ENCODE results near the gene P4HA2.

The P4HA2 gene

DNA sequence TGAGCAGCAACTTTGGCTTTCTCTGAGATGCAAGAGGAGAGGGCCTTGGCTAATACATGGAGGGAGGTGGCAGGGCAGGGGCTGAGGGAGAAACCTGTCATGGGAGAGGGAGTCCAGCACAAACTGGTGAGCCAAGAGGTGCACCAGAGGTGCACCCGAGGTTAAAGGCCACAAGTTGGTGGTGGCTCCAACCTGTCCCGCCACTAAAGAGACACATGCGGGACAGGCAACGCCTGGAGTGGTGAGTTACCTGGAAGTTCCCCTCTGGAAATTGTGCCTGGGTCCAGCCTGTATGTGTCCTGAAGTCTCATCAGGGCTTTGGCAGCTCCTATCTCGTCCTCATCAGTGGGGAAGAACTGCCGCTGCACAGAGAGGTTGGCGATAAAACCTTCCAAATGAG is 14.0 kb downstream of the P4HA2 start:
- H3K4me3 ChIP-seq (ENCODE audit: control insufficient read depth, low read depth, low read length): no peak overlapping the region
- no peak for DNase-seq (ENCODE audit: low read depth)
- TF ChIP-seq, protein P1, sequence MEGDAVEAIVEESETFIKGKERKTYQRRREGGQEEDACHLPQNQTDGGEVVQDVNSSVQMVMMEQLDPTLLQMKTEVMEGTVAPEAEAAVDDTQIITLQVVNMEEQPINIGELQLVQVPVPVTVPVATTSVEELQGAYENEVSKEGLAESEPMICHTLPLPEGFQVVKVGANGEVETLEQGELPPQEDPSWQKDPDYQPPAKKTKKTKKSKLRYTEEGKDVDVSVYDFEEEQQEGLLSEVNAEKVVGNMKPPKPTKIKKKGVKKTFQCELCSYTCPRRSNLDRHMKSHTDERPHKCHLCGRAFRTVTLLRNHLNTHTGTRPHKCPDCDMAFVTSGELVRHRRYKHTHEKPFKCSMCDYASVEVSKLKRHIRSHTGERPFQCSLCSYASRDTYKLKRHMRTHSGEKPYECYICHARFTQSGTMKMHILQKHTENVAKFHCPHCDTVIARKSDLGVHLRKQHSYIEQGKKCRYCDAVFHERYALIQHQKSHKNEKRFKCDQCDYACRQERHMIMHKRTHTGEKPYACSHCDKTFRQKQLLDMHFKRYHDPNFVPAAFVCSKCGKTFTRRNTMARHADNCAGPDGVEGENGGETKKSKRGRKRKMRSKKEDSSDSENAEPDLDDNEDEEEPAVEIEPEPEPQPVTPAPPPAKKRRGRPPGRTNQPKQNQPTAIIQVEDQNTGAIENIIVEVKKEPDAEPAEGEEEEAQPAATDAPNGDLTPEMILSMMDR (IDR thresholded peaks at IDR 0.05; ENCODE audit: control insufficient read depth, insufficient read depth, low read depth, low read length, missing control alignments): no peak

DNA sequence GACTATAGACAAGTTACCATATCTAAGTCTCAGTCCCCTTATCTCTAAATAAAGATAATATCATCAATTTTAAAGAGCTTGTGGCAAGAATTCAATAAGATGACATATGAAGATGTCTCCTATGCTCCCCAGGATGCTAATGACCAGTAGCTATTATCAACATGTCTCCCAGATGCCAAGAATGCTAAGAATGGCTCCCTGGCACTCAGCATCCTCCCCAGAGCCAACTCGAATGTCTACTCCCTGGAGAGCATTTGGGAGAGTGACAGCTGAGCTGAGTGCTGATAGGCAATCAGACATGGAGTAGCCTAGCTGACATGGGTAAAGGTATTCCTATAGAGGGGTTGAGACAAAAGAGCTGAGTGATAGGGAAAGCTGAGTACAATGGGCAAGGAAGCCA is 15.9 kb downstream of the P4HA2 start:
- DNase-seq (ENCODE audit: low read depth): no peak
- TF ChIP-seq, protein P1 (IDR thresholded peaks at IDR 0.05; ENCODE audit: control insufficient read depth, insufficient read depth, low read depth, low read length, missing control alignments): no peak

DNA sequence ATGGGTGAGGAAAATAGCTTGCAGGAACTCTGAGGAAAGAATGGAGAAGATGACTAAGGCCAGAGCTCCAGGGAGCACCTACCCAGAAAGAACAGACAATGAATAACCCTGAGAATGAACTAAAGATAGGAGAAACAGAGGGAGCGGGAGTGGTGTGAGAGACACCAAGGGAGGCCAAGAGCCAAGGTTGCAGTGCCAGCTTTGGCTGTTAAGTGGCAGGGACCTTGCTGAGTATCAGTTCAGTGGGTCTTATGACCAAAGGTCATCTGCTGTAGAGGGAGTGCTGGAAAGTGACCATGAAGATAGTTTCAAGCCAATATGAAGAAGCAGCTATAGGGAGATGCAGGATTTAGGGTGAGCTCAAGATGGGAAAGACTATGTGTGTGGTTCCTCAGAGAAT is 16.7 kb downstream of the P4HA2 start:
- TF ChIP-seq, protein P1 (IDR thresholded peaks at IDR 0.05; ENCODE audit: control insufficient read depth, insufficient read depth, low read depth, low read length, missing control alignments): no peak
- no peak overlapping the region for H3K4me3 ChIP-seq (ENCODE audit: control insufficient read depth, low read depth, low read length)
- DNase-seq (ENCODE audit: low read depth): no peak

More for the DNA sequence above, 15.9 kb downstream of the P4HA2 start:
- no peak overlapping the region for H3K4me3 ChIP-seq (ENCODE audit: control insufficient read depth, low read depth, low read length)

DNA sequence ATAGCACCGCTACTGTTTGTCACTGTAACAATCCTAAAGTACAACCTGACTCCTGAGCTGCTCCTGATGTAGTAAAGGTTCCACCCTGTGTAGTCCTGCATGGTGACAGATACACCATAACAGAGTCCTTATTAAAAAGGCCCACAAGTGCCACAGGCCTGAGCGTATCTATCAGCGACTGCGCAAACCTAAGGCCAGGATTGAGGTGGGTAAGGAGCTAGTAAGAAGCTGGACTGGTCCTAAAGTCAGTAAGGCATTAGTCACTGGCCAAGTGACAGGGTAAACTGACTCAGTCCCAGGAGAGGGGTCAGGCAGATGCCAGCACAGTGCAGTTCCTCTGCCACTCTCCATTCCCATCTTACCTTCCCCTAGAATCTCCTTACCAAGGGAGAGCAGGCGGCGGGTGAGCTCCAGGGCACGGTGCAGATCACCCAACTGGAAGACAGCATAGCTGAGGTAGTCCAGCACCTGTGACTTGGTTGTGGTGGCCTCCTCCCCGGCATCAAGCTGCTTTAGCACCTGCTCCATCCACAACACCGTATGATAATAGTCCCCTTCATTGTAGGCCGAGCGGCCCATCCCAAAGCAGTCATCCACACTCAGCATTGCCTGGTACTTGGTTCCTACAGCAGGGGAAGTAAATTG is 17.6 kb downstream of the P4HA2 start:
- H3K4me3 ChIP-seq (ENCODE audit: control insufficient read depth, low read depth, low read length): no peak overlapping the region
- TF ChIP-seq, protein P1 (IDR thresholded peaks at IDR 0.05; ENCODE audit: control insufficient read depth, insufficient read depth, low read depth, low read length, missing control alignments): no peak
- no peak for DNase-seq (ENCODE audit: low read depth)

DNA sequence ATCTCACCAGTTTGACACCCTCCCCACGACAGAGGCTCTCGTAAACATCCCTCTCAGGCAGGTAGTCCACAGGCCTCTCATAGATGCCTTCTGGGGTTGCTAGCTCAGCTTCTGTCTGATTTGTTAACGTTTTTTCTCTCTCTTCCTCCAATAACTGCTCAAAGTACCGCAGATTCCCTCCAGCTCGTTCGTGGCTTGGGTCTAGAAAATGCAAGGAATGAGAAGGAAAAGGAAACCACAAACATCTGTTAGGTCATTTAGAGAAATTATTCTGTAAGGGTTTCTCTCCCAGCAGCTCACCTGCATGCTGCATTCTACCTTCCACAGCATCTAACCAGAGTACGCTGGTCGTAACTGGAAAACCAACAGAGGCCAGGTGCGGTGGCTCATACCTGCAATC is 18.5 kb downstream of the P4HA2 start:
- TF ChIP-seq, protein P1 (IDR thresholded peaks at IDR 0.05; ENCODE audit: control insufficient read depth, insufficient read depth, low read depth, low read length, missing control alignments): no peak
- H3K4me3 ChIP-seq (ENCODE audit: control insufficient read depth, low read depth, low read length): no peak overlapping the region
- DNase-seq (ENCODE audit: low read depth): no peak

DNA sequence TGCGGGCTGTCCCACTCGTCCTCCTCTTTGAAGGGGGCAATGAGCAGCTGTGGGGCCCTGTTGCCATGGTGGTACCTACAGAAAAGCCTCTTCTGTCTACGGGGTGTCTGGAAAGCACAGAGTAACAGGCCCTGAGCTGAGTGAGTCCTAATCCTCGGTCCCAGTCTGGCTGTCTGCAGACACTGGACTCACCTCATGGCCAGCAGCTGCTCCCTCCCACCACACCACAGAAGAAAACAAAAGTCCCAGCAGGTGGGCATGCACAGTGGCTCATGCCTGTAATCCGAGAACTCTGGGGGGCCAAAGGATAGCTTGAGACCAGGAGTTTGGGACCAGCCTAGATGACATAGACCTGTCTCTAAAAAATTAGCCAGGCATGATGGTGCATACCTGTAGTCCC is 19.9 kb downstream of the P4HA2 start:
- TF ChIP-seq, protein P1 (IDR thresholded peaks at IDR 0.05; ENCODE audit: control insufficient read depth, insufficient read depth, low read depth, low read length, missing control alignments): no peak
- H3K4me3 ChIP-seq (ENCODE audit: control insufficient read depth, low read depth, low read length): no peak overlapping the region
- DNase-seq (ENCODE audit: low read depth): no peak

All from AG09309 (cell line).